Activated B cell treated with CpG ODN at 0.5 μM for 24 hours (primary cell): ENCODE measurements around the gene USP49. TPM values are rescaled to one million over a fixed set of nuclear protein-coding genes. Genes with fewer than 3 reads are reported as not detected.

ENCODE experiments used
- ATAC-seq: fragments of 200-7000 bp; cut with Tn5 transposase; one replicate; pipeline ENCODE4 v1.10.0; 2021; ENCODE audit warnings: low read depth, mild to moderate bottlenecking, moderate library complexity
- CTCF ChIA-PET: fragments of 350-600 bp; sonication (Branson Sonifier 250); formaldehyde crosslinking; loops from one replicate; lab custom pipeline; 2021; ENCODE audit warnings: antibody characterized with exemption; lab: Charles Lee
- POLR2A ChIA-PET: fragments of 350-600 bp; sonication (Branson Sonifier 250); formaldehyde crosslinking; loops from one replicate; lab custom pipeline; 2021; ENCODE audit warnings: antibody characterized with exemption; lab: Charles Lee
- DNase-seq: peaks from one replicate; pipeline ENCODE4 v3.0.0; 2022
- H3K27ac Mint-ChIP-seq: one replicate; pipeline ENCODE4 v1.8.0; 2020; ENCODE audit warnings: mixed read lengths
- H3K27me3 Mint-ChIP-seq: one replicate; pipeline ENCODE4 v1.8.0; 2021; ENCODE audit warnings: mixed read lengths
- H3K36me3 Mint-ChIP-seq: one replicate; pipeline ENCODE4 v1.8.0; 2021; ENCODE audit warnings: low read depth, mixed read lengths
- H3K4me1 Mint-ChIP-seq: one replicate; pipeline ENCODE4 v1.8.0; 2021; ENCODE audit warnings: mixed read lengths
- H3K4me3 Mint-ChIP-seq: one replicate; pipeline ENCODE4 v1.8.0; 2020; ENCODE audit warnings: mild to moderate bottlenecking, mixed read lengths
- H3K9me3 Mint-ChIP-seq: one replicate; pipeline ENCODE4 v1.8.0; 2020; ENCODE audit warnings: mixed read lengths
- intact Hi-C: fragments of 100-400 bp; cut with micrococcal nuclease; formaldehyde crosslinking; loops from one replicate; pipeline ENCODE4 v1.15.1; 2024
- total RNA-seq: library from RNA; stranded (reverse); gene quantifications from 2 replicates; pipeline ENCODE4 v1.2.3, GENCODE V29; 2022
- TF ChIP-seq, protein P1 (sequence below): fragments of 200-600 bp; IDR thresholded peaks from one replicate; pipeline ENCODE4 v1.8.0; 2022; ENCODE audit warnings: antibody characterized with exemption, mild to moderate bottlenecking

Gene USP49
- total RNA-seq, 1 donor from 2014 or later, result 7.7 TPM

GRCh38 chr6:41741625-41742490, 153.3 kb downstream of the USP49 start:
- intact Hi-C loops, result no loop called here
- no peak for ATAC-seq
- no peak for DNase-seq
- Mint-ChIP-seq H3K27me3 (no peaks in the 10 kb centered on the region), H3K9me3 (no peaks in the 10 kb centered on the region), H3K36me3 (no peaks in the 10 kb centered on the region), H3K27ac (no peak overlapping the region), H3K4me3 (no peak overlapping the region), H3K4me1 (no peaks in the 10 kb centered on the region)
- ChIA-PET CTCF (no interaction called here), POLR2A (no interaction called here)
- TF ChIP-seq, protein P1, sequence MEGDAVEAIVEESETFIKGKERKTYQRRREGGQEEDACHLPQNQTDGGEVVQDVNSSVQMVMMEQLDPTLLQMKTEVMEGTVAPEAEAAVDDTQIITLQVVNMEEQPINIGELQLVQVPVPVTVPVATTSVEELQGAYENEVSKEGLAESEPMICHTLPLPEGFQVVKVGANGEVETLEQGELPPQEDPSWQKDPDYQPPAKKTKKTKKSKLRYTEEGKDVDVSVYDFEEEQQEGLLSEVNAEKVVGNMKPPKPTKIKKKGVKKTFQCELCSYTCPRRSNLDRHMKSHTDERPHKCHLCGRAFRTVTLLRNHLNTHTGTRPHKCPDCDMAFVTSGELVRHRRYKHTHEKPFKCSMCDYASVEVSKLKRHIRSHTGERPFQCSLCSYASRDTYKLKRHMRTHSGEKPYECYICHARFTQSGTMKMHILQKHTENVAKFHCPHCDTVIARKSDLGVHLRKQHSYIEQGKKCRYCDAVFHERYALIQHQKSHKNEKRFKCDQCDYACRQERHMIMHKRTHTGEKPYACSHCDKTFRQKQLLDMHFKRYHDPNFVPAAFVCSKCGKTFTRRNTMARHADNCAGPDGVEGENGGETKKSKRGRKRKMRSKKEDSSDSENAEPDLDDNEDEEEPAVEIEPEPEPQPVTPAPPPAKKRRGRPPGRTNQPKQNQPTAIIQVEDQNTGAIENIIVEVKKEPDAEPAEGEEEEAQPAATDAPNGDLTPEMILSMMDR, result no peak

DNA sequence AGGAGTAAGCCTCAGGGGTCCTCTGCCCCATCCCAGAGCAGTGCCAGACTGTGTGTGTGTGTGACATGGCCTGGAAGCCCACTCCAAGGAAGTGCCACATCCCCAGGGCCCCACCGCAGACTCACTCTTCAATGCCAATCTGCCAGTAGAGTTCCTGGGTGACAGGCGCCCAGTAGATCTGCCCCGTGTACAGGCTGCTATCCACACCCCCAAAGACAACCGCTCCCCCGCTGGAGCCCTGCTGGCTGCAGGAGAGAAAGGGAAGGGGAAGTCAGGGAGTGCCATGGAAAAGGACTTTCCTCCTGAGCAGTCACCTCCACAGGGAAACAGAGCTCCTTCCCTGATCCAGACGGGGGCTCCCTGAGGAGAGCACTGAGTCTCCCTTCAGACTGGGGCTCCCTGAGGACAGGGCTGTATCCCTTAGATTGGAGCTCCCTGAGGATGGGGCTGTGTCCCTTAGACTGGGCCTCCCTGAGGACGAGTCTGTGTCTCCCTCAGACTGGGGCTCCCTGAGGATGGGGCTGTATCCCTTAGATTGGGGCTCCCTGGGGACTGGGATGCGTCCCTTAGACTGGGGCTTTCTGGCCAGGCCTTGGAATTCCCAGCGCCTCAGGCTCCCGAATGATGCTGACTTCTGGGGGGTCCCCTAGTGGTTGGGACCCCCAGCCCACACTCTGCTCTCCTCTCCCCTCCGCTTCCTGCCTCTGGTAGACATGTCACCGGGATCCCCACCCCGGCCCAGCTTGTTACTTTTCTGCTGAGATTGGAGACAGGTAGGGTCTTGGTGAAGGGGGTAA, 154.6 kb downstream of the USP49 start:
- TF ChIP-seq, protein P1, result no peak
- Mint-ChIP-seq H3K4me3 (no peak overlapping the region), H3K9me3 (no peaks in the 10 kb centered on the region), H3K27ac (no peak overlapping the region), H3K27me3 (no peaks in the 10 kb centered on the region), H3K36me3 (no peaks in the 10 kb centered on the region), H3K4me1 (peaks cover 3% of the 10 kb centered on the region)
- intact Hi-C loops, result no loop called here
- no peak for ATAC-seq
- ChIA-PET POLR2A (interaction anchor here (0.7 kb wide), 1 partner anchor 17 kb away, joined by 3 read pairs; no protein-coding TSS in a partner anchor), CTCF (no interaction called here)
- DNase-seq, result no peak

Other genes with a start within 250 kb of the USP49 start
- gene TFEB, start 159.8 kb downstream of the USP49 start, total RNA-seq, result 203 and 205 TPM in 2 replicates
- gene PGC, start 148.0 kb downstream of the USP49 start, total RNA-seq, result not detected in 2 replicates
- 6.5 and 6.7 TPM in 2 replicates for gene FRS3, start 115.5 kb downstream of the USP49 start, total RNA-seq
- 0.75 TPM in 1 of 2 replicates, not detected in the other for gene PRICKLE4, start 114.6 kb downstream of the USP49 start, total RNA-seq
- gene TOMM6, start 107.7 kb downstream of the USP49 start, total RNA-seq, result 219 and 252 TPM in 2 replicates
- gene MED20, start 25.8 kb upstream of the USP49 start, total RNA-seq, result 21.1 and 22.2 TPM in 2 replicates
- gene BYSL, start 26.1 kb upstream of the USP49 start, total RNA-seq, result 39.5 and 43.2 TPM in 2 replicates
- gene CCND3, start 46.4 kb upstream of the USP49 start, total RNA-seq, result 70.7 and 75.2 TPM in 2 replicates
- gene TAF8, start 155.1 kb upstream of the USP49 start, total RNA-seq, result 47.2 and 55.7 TPM in 2 replicates
- not detected in 2 replicates for gene C6orf132, start 247.2 kb upstream of the USP49 start, total RNA-seq